H1 (cell line): ENCODE results near the gene RXRA.

Experiments used
- EZH2 ChIP-seq: fragments of 200-600 bp; sonication (generic); IDR thresholded peaks from 2 replicates; pipeline ENCODE4 v1.7.1; 2012; ENCODE audit warnings: low read depth, mild to moderate bottlenecking, moderate library complexity, low read length, inconsistent platforms; ENCODE audit not compliant: severe bottlenecking
- JUND ChIP-seq: IDR thresholded peaks from 2 replicates; pipeline ENCODE4 v1.6.1; 2011; ENCODE audit warnings: mild to moderate bottlenecking, improper control_type of control experiment, low read length
- KDM1A ChIP-seq: fragments of 200-600, 300-600 bp; sonication (generic); IDR thresholded peaks from 2 replicates; pipeline ENCODE4 v1.7.1; 2016; ENCODE audit warnings: mild to moderate bottlenecking, low read length, borderline replicate concordance
- TF ChIP-seq, protein P1 (sequence below): IDR thresholded peaks from 2 replicates; pipeline ENCODE4 v1.6.1; 2012; ENCODE audit warnings: inconsistent platforms
- TF ChIP-seq, protein P2 (sequence below), 3 experiments: IDR thresholded peaks; 1 replicate in 2 of 3; 2 replicates in 1 of 3; pipeline versions ENCODE4 v1.5.1 to v1.6.1; 2011; ENCODE audit warnings: low read length in 3 of 3, mild to moderate bottlenecking in 3 of 3, inconsistent platforms in 2 of 3, low read depth in 1 of 3, moderate library complexity in 1 of 3; ENCODE audit not compliant: insufficient read depth in 1 of 3; ENCODE audit errors: control extremely low read depth in 1 of 3

DNA sequence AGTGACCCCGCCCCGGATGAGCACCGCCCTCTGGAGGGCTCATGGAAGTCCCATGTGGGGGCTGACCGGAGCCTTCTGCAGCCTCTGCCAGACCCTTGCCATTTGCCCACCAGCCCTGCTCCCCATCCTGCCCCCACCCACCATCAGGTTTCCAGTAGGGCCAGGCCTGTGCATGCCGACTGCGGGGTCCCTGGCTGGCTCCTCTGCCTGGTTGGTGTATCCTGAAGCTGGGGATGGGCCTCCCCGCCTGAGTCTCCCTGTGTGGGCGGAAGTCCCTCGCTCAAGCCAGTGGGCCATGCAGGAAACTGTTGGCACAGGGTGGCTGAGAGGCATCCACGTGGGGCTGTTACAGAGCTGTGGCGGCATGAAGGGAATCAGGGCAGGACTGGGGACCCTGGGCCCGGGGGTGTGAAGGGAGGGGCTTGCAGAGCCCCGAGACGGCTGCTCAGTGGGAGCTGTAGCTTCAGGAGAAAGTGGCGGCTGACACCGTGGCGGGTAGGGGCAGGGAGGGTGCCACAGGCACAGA, 88.7 kb downstream of the RXRA start:
- TF ChIP-seq, protein P1, sequence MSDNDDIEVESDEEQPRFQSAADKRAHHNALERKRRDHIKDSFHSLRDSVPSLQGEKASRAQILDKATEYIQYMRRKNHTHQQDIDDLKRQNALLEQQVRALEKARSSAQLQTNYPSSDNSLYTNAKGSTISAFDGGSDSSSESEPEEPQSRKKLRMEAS, result no peak
- no peak for TF ChIP-seq EZH2
- TF ChIP-seq, protein P2, sequence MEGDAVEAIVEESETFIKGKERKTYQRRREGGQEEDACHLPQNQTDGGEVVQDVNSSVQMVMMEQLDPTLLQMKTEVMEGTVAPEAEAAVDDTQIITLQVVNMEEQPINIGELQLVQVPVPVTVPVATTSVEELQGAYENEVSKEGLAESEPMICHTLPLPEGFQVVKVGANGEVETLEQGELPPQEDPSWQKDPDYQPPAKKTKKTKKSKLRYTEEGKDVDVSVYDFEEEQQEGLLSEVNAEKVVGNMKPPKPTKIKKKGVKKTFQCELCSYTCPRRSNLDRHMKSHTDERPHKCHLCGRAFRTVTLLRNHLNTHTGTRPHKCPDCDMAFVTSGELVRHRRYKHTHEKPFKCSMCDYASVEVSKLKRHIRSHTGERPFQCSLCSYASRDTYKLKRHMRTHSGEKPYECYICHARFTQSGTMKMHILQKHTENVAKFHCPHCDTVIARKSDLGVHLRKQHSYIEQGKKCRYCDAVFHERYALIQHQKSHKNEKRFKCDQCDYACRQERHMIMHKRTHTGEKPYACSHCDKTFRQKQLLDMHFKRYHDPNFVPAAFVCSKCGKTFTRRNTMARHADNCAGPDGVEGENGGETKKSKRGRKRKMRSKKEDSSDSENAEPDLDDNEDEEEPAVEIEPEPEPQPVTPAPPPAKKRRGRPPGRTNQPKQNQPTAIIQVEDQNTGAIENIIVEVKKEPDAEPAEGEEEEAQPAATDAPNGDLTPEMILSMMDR (IDR thresholded peaks at IDR 0.05; ENCODE audit: control extremely low read depth in 1 of 3, insufficient read depth in 1 of 3, low read depth in 1 of 3, low read length in 3 of 3), result no peak
- no peak for TF ChIP-seq JUND
- no peak for TF ChIP-seq KDM1A
